Measurements from ENCODE around the gene TRAPPC1. TPM values are rescaled to one million over a fixed set of nuclear protein-coding genes. Genes with fewer than 3 reads are reported as not detected.

The TRAPPC1 gene
- total RNA-seq, 1 experiment from 2014 or later = 99.7 TPM

DNA sequence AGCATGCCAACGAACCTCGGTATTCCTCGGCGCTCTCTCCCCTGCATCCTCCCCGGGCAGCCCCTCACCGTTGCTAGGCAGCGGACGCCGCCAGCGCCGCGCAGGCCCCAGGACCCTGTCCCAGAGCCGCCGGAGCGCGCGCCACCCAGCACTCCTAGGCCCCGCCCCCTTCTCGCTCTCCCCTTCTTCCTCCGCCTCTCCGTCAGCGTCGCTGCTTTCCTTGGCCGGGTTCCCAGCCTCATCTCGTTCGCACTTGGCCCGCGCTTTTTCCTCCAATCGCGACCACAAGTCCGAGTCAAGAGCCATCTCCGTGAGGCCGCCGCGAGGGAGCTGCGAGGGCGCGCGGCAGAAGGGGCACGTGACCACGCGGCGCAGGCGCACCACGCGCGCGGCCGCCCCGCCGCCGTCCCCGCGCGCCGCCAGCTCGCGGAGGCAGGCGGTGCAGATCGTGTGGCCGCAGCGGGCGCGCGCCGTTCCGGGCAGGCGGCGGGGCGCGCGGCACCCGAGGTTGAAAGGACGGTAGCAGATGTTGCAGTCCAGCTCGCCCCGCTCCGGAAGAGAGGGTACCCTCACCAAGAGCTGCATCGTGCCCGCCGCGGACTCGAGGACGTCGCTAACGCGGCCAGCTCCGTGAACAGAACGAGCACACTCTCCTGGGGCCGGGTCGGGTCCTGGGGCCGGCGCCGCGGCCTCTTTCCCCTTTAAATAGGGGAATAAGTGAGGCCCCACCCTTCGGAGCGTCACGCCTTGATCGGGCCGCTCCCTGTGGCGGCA is 15.9 kb downstream of the TRAPPC1 start, which contains the start of gene RNF227 (continued):
- TF ChIP-seq IRF2 (CRISPR knock-in tag; IDR thresholded peaks at IDR 0.05; ENCODE audit: borderline replicate concordance, low read depth) (peak; percentile 88; the same call in 1 of the 2 replicates), MYBL2 (CRISPR knock-in tag; IDR thresholded peaks at IDR 0.05) (peak; percentile 88; the same call in 1 of the 2 replicates), ATF6 (CRISPR knock-in tag; IDR thresholded peaks at IDR 0.05) (peak; percentile 60; the same call in 1 of the 2 replicates), RELA (CRISPR knock-in tag; IDR thresholded peaks at IDR 0.05; ENCODE audit: borderline replicate concordance) (peak; percentile 43; the same call in 1 of the 2 replicates), TP53 (CRISPR knock-in tag; IDR thresholded peaks at IDR 0.05) (peak; percentile 96), AFF4 (CRISPR knock-in tag; IDR thresholded peaks at IDR 0.05; ENCODE audit: borderline replicate concordance) (no peak), MXD4 (CRISPR knock-in tag; IDR thresholded peaks at IDR 0.05; ENCODE audit: borderline replicate concordance) (no peak), NR2C2 (CRISPR knock-in tag; IDR thresholded peaks at IDR 0.05) (peak; percentile 13; the same call in 1 of the 2 replicates), E2F5 (CRISPR knock-in tag; IDR thresholded peaks at IDR 0.05) (peak; percentile 69; the same call in 1 of the 2 replicates), NFE2L1 (CRISPR knock-in tag; IDR thresholded peaks at IDR 0.05) (peak; percentile 98), SP1 (CRISPR knock-in tag; conservative IDR thresholded peaks at IDR 0.05) (peak; percentile 87), TEAD1 (CRISPR knock-in tag; IDR thresholded peaks at IDR 0.05) (peak; percentile 98), NR3C1 (CRISPR knock-in tag; conservative IDR thresholded peaks at IDR 0.05; ENCODE audit: low read depth) (peak; percentile 95; the same call in 1 of the 2 replicates), GTF2I (CRISPR knock-in tag; conservative IDR thresholded peaks at IDR 0.05) (no peak), PREB (CRISPR knock-in tag; IDR thresholded peaks at IDR 0.05; ENCODE audit: borderline replicate concordance) (0 out of 2 replicates have a peak, but pooled peaks have one; percentile 12), ZNF396 (CRISPR knock-in tag; IDR thresholded peaks at IDR 0.05; ENCODE audit: borderline replicate concordance) (no peak)
- TF ChIP-seq, protein P1, sequence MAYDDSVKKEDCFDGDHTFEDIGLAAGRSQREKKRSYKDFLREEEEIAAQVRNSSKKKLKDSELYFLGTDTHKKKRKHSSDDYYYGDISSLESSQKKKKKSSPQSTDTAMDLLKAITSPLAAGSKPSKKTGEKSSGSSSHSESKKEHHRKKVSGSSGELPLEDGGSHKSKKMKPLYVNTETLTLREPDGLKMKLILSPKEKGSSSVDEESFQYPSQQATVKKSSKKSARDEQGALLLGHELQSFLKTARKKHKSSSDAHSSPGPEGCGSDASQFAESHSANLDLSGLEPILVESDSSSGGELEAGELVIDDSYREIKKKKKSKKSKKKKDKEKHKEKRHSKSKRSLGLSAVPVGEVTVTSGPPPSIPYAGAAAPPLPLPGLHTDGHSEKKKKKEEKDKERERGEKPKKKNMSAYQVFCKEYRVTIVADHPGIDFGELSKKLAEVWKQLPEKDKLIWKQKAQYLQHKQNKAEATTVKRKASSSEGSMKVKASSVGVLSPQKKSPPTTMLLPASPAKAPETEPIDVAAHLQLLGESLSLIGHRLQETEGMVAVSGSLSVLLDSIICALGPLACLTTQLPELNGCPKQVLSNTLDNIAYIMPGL (CRISPR knock-in tag; IDR thresholded peaks at IDR 0.05) = peak; percentile 40
- TF ChIP-seq, protein P2, sequence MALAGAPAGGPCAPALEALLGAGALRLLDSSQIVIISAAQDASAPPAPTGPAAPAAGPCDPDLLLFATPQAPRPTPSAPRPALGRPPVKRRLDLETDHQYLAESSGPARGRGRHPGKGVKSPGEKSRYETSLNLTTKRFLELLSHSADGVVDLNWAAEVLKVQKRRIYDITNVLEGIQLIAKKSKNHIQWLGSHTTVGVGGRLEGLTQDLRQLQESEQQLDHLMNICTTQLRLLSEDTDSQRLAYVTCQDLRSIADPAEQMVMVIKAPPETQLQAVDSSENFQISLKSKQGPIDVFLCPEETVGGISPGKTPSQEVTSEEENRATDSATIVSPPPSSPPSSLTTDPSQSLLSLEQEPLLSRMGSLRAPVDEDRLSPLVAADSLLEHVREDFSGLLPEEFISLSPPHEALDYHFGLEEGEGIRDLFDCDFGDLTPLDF (CRISPR knock-in tag; IDR thresholded peaks at IDR 0.05) = peak; percentile 88
- TF ChIP-seq, protein P3, sequence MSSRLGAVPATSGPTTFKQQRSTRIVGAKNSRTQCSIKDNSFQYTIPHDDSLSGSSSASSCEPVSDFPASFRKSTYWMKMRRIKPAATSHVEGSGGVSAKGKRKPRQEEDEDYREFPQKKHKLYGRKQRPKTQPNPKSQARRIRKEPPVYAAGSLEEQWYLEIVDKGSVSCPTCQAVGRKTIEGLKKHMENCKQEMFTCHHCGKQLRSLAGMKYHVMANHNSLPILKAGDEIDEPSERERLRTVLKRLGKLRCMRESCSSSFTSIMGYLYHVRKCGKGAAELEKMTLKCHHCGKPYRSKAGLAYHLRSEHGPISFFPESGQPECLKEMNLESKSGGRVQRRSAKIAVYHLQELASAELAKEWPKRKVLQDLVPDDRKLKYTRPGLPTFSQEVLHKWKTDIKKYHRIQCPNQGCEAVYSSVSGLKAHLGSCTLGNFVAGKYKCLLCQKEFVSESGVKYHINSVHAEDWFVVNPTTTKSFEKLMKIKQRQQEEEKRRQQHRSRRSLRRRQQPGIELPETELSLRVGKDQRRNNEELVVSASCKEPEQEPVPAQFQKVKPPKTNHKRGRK (CRISPR knock-in tag; IDR thresholded peaks at IDR 0.05; ENCODE audit: borderline replicate concordance) = no peak
- TF ChIP-seq, protein P4, sequence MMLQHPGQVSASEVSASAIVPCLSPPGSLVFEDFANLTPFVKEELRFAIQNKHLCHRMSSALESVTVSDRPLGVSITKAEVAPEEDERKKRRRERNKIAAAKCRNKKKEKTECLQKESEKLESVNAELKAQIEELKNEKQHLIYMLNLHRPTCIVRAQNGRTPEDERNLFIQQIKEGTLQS (CRISPR knock-in tag; conservative IDR thresholded peaks at IDR 0.05) = peak; percentile 77; the same call in 1 of the 2 replicates
- TF ChIP-seq, protein P5, sequence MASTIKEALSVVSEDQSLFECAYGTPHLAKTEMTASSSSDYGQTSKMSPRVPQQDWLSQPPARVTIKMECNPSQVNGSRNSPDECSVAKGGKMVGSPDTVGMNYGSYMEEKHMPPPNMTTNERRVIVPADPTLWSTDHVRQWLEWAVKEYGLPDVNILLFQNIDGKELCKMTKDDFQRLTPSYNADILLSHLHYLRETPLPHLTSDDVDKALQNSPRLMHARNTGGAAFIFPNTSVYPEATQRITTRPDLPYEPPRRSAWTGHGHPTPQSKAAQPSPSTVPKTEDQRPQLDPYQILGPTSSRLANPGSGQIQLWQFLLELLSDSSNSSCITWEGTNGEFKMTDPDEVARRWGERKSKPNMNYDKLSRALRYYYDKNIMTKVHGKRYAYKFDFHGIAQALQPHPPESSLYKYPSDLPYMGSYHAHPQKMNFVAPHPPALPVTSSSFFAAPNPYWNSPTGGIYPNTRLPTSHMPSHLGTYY (CRISPR knock-in tag; IDR thresholded peaks at IDR 0.05) = no peak
- TF ChIP-seq, protein P6, sequence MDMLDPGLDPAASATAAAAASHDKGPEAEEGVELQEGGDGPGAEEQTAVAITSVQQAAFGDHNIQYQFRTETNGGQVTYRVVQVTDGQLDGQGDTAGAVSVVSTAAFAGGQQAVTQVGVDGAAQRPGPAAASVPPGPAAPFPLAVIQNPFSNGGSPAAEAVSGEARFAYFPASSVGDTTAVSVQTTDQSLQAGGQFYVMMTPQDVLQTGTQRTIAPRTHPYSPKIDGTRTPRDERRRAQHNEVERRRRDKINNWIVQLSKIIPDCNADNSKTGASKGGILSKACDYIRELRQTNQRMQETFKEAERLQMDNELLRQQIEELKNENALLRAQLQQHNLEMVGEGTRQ (CRISPR knock-in tag; IDR thresholded peaks at IDR 0.05) = peak; percentile 97
